MV-4-11 (cell line): ENCODE data around the gene COL7A1.
"Not testable (repeated sequence)": the region's sequence is repeated elsewhere in the genome, so short reads cannot be mapped to it uniquely, and the experiment has no call there.

Experiments used
- DNase-seq: peaks from one replicate; lab custom pipeline; 2025; lab: John Stamatoyannopoulos, UW

COL7A1 gene

GRCh38 chr3:48563382-48563918, 31.7 kb downstream of the COL7A1 start, which contains the start of gene UCN2:
UCN2 (minus strand) TSS chr3:48563781; CDS start chr3:48563124, 657 bp downstream.
- peak; percentile 31 for DNase-seq

GRCh38 chr3:48562367-48563095, 32.6 kb downstream of the COL7A1 start:
- DNase-seq: no peak

GRCh38 chr3:48561045-48561736, 33.9 kb downstream of the COL7A1 start:
- peak; percentile 78 for DNase-seq

GRCh38 chr3:48560648-48561018, 34.5 kb downstream of the COL7A1 start:
- DNase-seq: peak; percentile 78

- DNase-seq: peak; percentile 84
These were observed 36.5 kb downstream of the COL7A1 start for GRCh38 chr3:48558493-48559134.

GRCh38 chr3:48556796-48557626, 38.1 kb downstream of the COL7A1 start, which contains the start of gene PFKFB4:
PFKFB4 (minus strand) TSS chr3:48556803; CDS start chr3:48556777, 26 bp downstream.
- peak; percentile 99 for DNase-seq

- DNase-seq: no peak
These were observed 39.0 kb downstream of the COL7A1 start for GRCh38 chr3:48555949-48556795.

GRCh38 chr3:48555231-48555948, 39.7 kb downstream of the COL7A1 start:
- no peak for DNase-seq

GRCh38 chr3:48553886-48554845, 41.0 kb downstream of the COL7A1 start:
- no peak for DNase-seq

GRCh38 chr3:48553361-48553760, 41.8 kb downstream of the COL7A1 start:
- no peak for DNase-seq

GRCh38 chr3:48552111-48552951, 42.8 kb downstream of the COL7A1 start:
- DNase-seq: no peak

- DNase-seq: not testable (repeated sequence)
These were observed 43.5 kb downstream of the COL7A1 start for GRCh38 chr3:48551651-48552050.

GRCh38 chr3:48548729-48549705, 46.1 kb downstream of the COL7A1 start:
- DNase-seq: peak; percentile 88

GRCh38 chr3:48548126-48548525, 47.0 kb downstream of the COL7A1 start:
- no peak for DNase-seq

- peak; percentile 11 for DNase-seq
These were observed 48.8 kb downstream of the COL7A1 start for GRCh38 chr3:48546203-48546829.

GRCh38 chr3:48544141-48544540, 51.0 kb downstream of the COL7A1 start:
- DNase-seq: no peak
